NK-92 treated with Interleukin-12 subunit alpha and Interleukin-12 subunit beta, amount 100 ng/mL, for 24 hours (cell line): ENCODE data around the gene SYT10.
"Not testable (repeated sequence)": the region's sequence is repeated elsewhere in the genome, so short reads cannot be mapped to it uniquely, and the experiment has no call there.

Source experiments
- DNase-seq: peaks from one replicate; lab custom pipeline; 2025; lab: John Stamatoyannopoulos, UW

SYT10 gene

GRCh38 chr12:33349791-33350190, 89.8 kb downstream of the SYT10 start:
- no peak for DNase-seq

GRCh38 chr12:33331961-33332398, 107.6 kb downstream of the SYT10 start:
- not testable (repeated sequence) for DNase-seq

GRCh38 chr12:33330940-33331339, 108.7 kb downstream of the SYT10 start:
- DNase-seq, result no peak
